ENCODE results near the gene AMD1. TPM values are rescaled to one million over a fixed set of nuclear protein-coding genes. Genes with fewer than 3 reads are reported as not detected.

AMD1 gene
- total RNA-seq, 1 experiment from 2014 or later = 46.4 TPM

DNA sequence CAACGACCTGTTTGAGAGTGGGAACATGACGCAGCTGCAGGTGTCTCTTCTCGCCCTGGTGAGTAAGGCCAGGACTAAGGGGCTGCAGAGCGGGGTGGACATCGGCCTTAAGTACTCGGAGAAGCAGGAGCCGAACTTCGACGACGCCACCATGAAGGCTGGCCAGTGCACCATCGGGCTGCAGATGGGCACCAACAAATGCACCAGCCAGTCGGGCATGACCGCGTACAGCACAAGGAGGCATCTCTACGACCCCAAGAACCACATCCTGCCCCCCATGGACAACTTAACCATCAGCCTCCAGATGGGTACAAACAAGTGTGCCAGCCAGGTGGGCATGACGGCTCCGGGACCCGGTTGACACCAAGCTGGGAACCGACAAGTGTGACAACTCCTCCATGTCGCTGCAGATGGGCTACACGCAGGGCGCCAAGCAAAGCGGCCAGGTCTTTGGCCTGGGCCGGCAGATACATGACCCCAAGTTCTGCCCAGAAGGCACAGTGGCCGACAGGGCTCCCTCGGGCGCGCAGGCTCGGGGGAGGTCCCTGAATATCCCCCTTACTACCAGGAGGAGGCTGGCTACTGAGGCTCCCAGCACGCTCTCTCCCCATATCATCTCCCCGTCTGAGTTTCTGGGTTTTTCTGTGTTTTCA is 15.9 kb upstream of the AMD1 start:
- no TSS peak for BruUV-seq (replicated peaks)

DNA sequence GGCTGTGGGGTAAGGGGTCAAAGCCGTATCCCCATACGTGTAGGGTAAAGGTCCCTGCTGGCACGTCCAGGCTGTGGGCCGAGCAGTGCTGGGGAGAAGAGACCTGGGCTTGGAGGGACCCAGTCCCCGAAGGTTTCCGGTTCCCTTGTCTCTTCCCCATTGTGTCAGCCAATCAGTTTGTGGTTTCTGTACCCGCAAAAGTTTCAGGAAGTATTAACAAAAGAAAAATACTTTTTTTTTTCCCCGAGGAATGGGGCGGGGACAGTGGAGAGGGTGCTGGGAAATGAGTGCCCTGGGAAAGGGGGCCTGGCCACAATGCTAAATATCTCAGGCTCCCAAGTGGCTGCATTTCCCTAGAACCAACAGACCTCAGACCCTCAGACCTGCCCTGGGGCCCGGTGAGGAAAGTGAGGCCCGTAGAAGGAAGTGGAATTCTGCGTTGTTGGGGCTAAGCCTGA is 15.2 kb upstream of the AMD1 start:
- Histone ChIP-seq H4K20me1 (ENCODE audit: insufficient read depth) (no peaks in the 10 kb centered on the region), H2AFZ (no peak overlapping the region), H3F3A (ENCODE audit: insufficient read depth, low read depth) (0 out of 2 replicates have a peak, but pooled peaks cover 5% of the 10 kb centered on the region), H3K36me3 (ENCODE audit: low read depth) (no peaks in the 10 kb centered on the region), H3K4me2 (no peak overlapping the region), H3K9me3 (ENCODE audit: insufficient read depth, low read depth) (no peaks in the 10 kb centered on the region), H3K27ac (no peak overlapping the region), H3K4me1 (replicated peaks; ENCODE audit: insufficient read depth) (peaks cover 5% of the 10 kb centered on the region), H3K4me3 (no peak overlapping the region), H3K9me2 (ENCODE audit: insufficient read depth) (no peaks in the 10 kb centered on the region), H3K79me2 (ENCODE audit: low read depth) (no peaks in the 10 kb centered on the region), H3K27me3 (ENCODE audit: insufficient read depth, low read depth) (no peaks in the 10 kb centered on the region)
- ChIA-PET CTCF (no interaction called here), POLR2A (ENCODE audit: unreplicated experiment) (no interaction called here)
- intact Hi-C loops (cut with micrococcal nuclease; ENCODE audit: unreplicated experiment) = no loop called here
- BruUV-seq (replicated peaks) = no TSS peak
- TF ChIP-seq, protein P1, sequence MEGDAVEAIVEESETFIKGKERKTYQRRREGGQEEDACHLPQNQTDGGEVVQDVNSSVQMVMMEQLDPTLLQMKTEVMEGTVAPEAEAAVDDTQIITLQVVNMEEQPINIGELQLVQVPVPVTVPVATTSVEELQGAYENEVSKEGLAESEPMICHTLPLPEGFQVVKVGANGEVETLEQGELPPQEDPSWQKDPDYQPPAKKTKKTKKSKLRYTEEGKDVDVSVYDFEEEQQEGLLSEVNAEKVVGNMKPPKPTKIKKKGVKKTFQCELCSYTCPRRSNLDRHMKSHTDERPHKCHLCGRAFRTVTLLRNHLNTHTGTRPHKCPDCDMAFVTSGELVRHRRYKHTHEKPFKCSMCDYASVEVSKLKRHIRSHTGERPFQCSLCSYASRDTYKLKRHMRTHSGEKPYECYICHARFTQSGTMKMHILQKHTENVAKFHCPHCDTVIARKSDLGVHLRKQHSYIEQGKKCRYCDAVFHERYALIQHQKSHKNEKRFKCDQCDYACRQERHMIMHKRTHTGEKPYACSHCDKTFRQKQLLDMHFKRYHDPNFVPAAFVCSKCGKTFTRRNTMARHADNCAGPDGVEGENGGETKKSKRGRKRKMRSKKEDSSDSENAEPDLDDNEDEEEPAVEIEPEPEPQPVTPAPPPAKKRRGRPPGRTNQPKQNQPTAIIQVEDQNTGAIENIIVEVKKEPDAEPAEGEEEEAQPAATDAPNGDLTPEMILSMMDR (conservative IDR thresholded peaks at IDR 0.05) = no peak
- no peak for TF ChIP-seq EZH2 (IDR thresholded peaks at IDR 0.05; ENCODE audit: low read depth)
- peak in 1 of 2 experiments; percentile 5 for DNase-seq

More for the DNA sequence above, 15.9 kb upstream of the AMD1 start:
- Histone ChIP-seq H4K20me1 (ENCODE audit: insufficient read depth) (no peaks in the 10 kb centered on the region), H3K9me3 (ENCODE audit: insufficient read depth, low read depth) (no peaks in the 10 kb centered on the region), H3F3A (ENCODE audit: insufficient read depth, low read depth) (peaks cover 9% of the 10 kb centered on the region; the same call in 1 of the 2 replicates), H3K79me2 (ENCODE audit: low read depth) (no peaks in the 10 kb centered on the region), H3K4me2 (no peak overlapping the region), H2AFZ (no peak overlapping the region), H3K4me1 (replicated peaks; ENCODE audit: insufficient read depth) (peaks cover 11% of the 10 kb centered on the region), H3K9me2 (ENCODE audit: insufficient read depth) (no peaks in the 10 kb centered on the region), H3K27ac (no peak overlapping the region), H3K27me3 (ENCODE audit: insufficient read depth, low read depth) (no peaks in the 10 kb centered on the region), H3K36me3 (ENCODE audit: low read depth) (no peaks in the 10 kb centered on the region), H3K4me3 (no peak overlapping the region)
- intact Hi-C loops (cut with micrococcal nuclease; ENCODE audit: unreplicated experiment) = no loop called here
- no peak for DNase-seq
- ChIA-PET POLR2A (ENCODE audit: unreplicated experiment) (no interaction called here), CTCF (no interaction called here)
- TF ChIP-seq, protein P1 (conservative IDR thresholded peaks at IDR 0.05) = no peak
- TF ChIP-seq EZH2 (IDR thresholded peaks at IDR 0.05; ENCODE audit: low read depth) = no peak

GRCh38 chr6:110864824-110865223 is 9.8 kb upstream of the AMD1 start:
- ChIA-PET CTCF (no interaction called here), POLR2A (ENCODE audit: unreplicated experiment) (no interaction called here)
- Histone ChIP-seq H3K4me3 (no peak overlapping the region), H3K27me3 (ENCODE audit: insufficient read depth, low read depth) (no peaks in the 10 kb centered on the region), H3K9me3 (ENCODE audit: insufficient read depth, low read depth) (no peaks in the 10 kb centered on the region), H3K4me1 (replicated peaks; ENCODE audit: insufficient read depth) (no peaks in the 10 kb centered on the region; the same call in 1 of the 2 replicates), H3K36me3 (ENCODE audit: low read depth) (no peaks in the 10 kb centered on the region), H4K20me1 (ENCODE audit: insufficient read depth) (no peaks in the 10 kb centered on the region), H3K9me2 (ENCODE audit: insufficient read depth) (no peaks in the 10 kb centered on the region), H3F3A (ENCODE audit: insufficient read depth, low read depth) (no peaks in the 10 kb centered on the region), H3K79me2 (ENCODE audit: low read depth) (no peaks in the 10 kb centered on the region), H3K27ac (no peak overlapping the region), H2AFZ (no peak overlapping the region), H3K4me2 (no peak overlapping the region)
- no peak for DNase-seq
- TF ChIP-seq, protein P1 (conservative IDR thresholded peaks at IDR 0.05) = no peak
- TF ChIP-seq EZH2 (IDR thresholded peaks at IDR 0.05; ENCODE audit: low read depth) = no peak
- BruUV-seq (replicated peaks) = no TSS peak
- intact Hi-C loops (cut with micrococcal nuclease; ENCODE audit: unreplicated experiment) = no loop called here
